Type B pancreatic cell (in vitro differentiated cells): ENCODE data around the gene PTCD1. TPM values are rescaled to one million over a fixed set of nuclear protein-coding genes. Genes with fewer than 3 reads are reported as not detected.

Experiments used
- DNase-seq: peaks from one replicate; pipeline ENCODE4 v3.0.0; 2021; ENCODE audit warnings: mixed read lengths; ENCODE audit not compliant: unreplicated experiment; ENCODE audit errors: extremely low spot score
- H3K27ac Mint-ChIP-seq: 2 replicates; pipeline ENCODE4 v1.8.0; 2021; ENCODE audit warnings: mild to moderate bottlenecking, mixed read lengths
- H3K27me3 Mint-ChIP-seq: 2 replicates; pipeline ENCODE4 v1.8.0; 2021; ENCODE audit warnings: mixed read lengths
- H3K36me3 Mint-ChIP-seq: 2 replicates; pipeline ENCODE4 v1.8.0; 2021; ENCODE audit warnings: mixed read lengths
- H3K4me1 Mint-ChIP-seq: one replicate; pipeline ENCODE4 v1.8.0; 2021; ENCODE audit warnings: mixed read lengths; ENCODE audit not compliant: unreplicated experiment
- H3K4me3 Mint-ChIP-seq: 2 replicates; pipeline ENCODE4 v1.8.0; 2021; ENCODE audit warnings: mild to moderate bottlenecking, mixed read lengths
- H3K9me3 Mint-ChIP-seq: 2 replicates; pipeline ENCODE4 v1.8.0; 2021; ENCODE audit warnings: mixed read lengths
- CTCF ChIP-seq: fragments of 200-600 bp; sonication (generic); conservative IDR thresholded peaks from 2 replicates; pipeline ENCODE4 v1.5.0; 2021; ENCODE audit warnings: antibody characterized with exemption, mild to moderate bottlenecking
- total RNA-seq: library from RNA; stranded (reverse); gene quantifications from 2 replicates; pipeline ENCODE4 v1.2.1, GENCODE V29; 2021; ENCODE audit warnings: low replicate concordance

The PTCD1 gene
- total RNA-seq, 1 donor from 2014 or later = 11.3 TPM

GRCh38 chr7:99460651-99461050 lies 22.1 kb upstream of the PTCD1 start:
- Mint-ChIP-seq H3K4me3 (peak overlapping the region; percentile 53), H3K36me3 (peaks cover 33% of the 10 kb centered on the region), H3K27ac (peak overlapping the region; percentile 72), H3K4me1 (peaks cover 18% of the 10 kb centered on the region), H3K27me3 (no peaks in the 10 kb centered on the region), H3K9me3 (no peaks in the 10 kb centered on the region)
- no peak for TF ChIP-seq CTCF
- DNase-seq = no peak

DNA sequence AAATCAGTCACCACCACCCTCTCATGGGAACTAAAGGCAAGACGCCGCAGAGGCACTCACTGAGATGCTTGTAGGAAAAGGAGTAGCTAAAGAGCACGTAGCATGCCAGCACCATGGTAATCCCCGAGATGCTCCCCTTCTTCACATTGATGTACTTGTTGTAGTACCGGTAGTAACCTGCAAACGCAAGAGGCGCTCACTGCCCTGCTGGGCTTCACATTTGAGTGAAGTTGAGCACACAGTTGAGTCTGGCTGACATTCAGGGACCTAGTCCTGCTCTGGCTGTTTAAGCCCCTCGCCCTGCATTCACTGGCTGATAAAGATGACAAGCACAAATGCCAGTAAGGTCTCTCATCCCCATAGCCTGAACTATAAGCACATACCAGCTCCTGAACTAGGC lies 20.5 kb upstream of the PTCD1 start:
- Mint-ChIP-seq H3K27me3 (no peaks in the 10 kb centered on the region), H3K9me3 (no peaks in the 10 kb centered on the region), H3K27ac (peak overlapping the region; percentile 46), H3K4me1 (peaks cover 12% of the 10 kb centered on the region), H3K4me3 (no peak overlapping the region), H3K36me3 (peaks cover 28% of the 10 kb centered on the region)
- peak; percentile 64 for TF ChIP-seq CTCF
- no peak for DNase-seq

DNA sequence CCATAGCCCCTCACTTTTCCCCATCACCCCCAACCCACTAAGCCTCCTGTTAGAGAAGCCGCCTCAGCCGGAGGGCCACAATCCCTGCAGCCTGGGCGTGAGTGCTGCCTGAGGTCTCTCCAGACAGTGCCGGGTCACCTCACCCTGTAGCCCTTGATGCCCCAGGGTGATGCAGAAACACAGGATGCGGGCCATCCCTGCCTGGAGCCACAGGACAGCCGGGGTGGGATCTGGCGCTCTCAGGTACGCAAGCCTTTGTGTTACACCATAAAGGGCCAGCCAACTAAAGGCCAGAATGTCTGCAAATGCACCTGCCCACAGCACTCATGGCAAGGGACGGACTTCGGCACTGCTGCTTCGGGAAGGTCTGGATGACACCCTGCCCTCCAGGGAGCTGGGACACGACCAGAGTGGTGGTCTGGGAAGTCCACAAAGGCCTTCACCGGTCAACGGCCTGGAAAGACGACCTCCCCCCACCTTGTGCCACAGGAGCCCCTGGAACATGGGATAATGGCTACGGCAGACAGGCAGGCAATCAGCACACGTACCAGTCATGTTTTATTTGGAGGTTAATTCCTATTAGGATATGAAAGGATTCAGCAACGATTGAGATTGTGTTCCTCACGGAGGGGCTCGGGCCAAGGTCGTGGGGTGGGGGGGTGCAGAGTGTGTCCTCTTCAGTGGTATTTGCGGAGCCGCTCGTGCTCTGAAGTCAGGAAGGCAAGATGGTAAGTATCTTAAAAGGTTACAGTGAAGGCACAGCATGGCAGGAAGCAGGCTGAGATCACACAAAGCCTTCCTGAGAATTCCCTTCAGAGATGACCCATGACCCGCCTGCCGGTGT lies 19.3 kb upstream of the PTCD1 start:
- Mint-ChIP-seq H3K27ac (peak overlapping the region; percentile 51), H3K27me3 (no peaks in the 10 kb centered on the region), H3K9me3 (no peaks in the 10 kb centered on the region), H3K4me3 (no peak overlapping the region), H3K36me3 (peaks cover 22% of the 10 kb centered on the region), H3K4me1 (peaks cover 7% of the 10 kb centered on the region)
- TF ChIP-seq CTCF = no peak
- DNase-seq = no peak

DNA sequence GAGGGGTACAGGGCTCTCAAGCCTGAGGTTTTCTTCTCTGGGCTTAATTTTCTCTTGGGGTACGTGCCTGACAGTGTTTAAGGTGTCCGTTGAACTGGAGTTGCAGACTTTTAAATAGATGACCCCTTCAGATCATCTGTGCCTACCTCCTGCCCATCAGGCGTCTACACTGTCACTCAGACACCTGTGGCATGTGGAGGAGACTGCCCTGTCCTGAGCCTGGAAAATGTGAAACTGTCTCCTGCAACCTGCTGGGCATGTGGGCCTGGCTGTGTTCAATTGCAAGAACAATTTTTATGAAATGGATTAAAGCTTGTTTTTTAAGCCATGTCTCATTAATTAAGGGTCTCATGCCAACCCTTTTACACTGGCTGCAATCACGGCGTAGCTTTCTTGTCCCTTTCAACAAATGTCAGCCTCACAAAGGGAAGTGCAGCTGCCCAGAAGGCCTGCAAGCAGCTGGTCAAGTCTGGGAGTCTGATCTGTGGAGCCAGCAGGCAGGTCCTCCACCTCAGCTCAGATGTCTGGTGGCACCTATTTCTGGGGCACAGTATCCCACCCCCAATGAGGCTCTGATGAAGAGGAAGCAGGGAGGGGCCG lies 18.6 kb upstream of the PTCD1 start:
- no peak for TF ChIP-seq CTCF
- peaks cover 7% of the 10 kb centered on the region for H3K4me1 Mint-ChIP-seq
- no peak for DNase-seq
- H3K36me3 Mint-ChIP-seq = peaks cover 20% of the 10 kb centered on the region
- no peak overlapping the region for H3K27ac Mint-ChIP-seq
- no peaks in the 10 kb centered on the region for H3K27me3 Mint-ChIP-seq
- no peak overlapping the region for H3K4me3 Mint-ChIP-seq
- H3K9me3 Mint-ChIP-seq = no peaks in the 10 kb centered on the region

- Mint-ChIP-seq H3K27me3 (no peaks in the 10 kb centered on the region), H3K27ac (no peak overlapping the region), H3K9me3 (no peaks in the 10 kb centered on the region), H3K4me3 (no peak overlapping the region), H3K36me3 (peaks cover 20% of the 10 kb centered on the region), H3K4me1 (peaks cover 7% of the 10 kb centered on the region)
- no peak for DNase-seq
- TF ChIP-seq CTCF = no peak
These were observed 17.7 kb upstream of the PTCD1 start for GRCh38 chr7:99456288-99456687.
